ENCODE measurements around the gene CCR4. TPM values are rescaled to one million over a fixed set of nuclear protein-coding genes. Genes with fewer than 3 reads are reported as not detected.

Gene CCR4
- total and polyA plus RNA-seq, 2 of the 13 experiments (the other 11 are each of a cell fraction or from before 2014, with no cell fraction given): 0.04 to 0.05 TPM

DNA sequence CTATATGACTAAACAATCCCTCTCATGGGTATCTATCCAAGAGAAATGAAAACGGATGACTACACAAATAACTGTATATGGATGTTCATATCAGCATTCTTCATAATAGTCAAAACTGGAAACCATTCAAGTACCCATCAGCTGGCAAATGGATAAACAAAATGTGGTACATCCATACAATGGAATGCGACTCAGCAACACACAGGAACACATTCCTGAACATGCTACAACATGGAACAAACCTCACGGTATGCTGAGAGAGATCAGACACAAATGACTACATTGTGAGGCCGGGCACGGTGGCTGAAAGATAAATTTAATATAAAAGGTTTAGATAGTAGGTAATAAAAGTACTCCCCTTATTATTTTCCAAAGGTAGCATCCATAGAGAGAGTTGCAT is 42.6 kb downstream of the CCR4 start (continued):
- TF ChIP-seq, protein P1, sequence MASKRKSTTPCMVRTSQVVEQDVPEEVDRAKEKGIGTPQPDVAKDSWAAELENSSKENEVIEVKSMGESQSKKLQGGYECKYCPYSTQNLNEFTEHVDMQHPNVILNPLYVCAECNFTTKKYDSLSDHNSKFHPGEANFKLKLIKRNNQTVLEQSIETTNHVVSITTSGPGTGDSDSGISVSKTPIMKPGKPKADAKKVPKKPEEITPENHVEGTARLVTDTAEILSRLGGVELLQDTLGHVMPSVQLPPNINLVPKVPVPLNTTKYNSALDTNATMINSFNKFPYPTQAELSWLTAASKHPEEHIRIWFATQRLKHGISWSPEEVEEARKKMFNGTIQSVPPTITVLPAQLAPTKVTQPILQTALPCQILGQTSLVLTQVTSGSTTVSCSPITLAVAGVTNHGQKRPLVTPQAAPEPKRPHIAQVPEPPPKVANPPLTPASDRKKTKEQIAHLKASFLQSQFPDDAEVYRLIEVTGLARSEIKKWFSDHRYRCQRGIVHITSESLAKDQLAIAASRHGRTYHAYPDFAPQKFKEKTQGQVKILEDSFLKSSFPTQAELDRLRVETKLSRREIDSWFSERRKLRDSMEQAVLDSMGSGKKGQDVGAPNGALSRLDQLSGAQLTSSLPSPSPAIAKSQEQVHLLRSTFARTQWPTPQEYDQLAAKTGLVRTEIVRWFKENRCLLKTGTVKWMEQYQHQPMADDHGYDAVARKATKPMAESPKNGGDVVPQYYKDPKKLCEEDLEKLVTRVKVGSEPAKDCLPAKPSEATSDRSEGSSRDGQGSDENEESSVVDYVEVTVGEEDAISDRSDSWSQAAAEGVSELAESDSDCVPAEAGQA (IDR thresholded peaks at IDR 0.05; ENCODE audit: low read depth): no peak
- TF ChIP-seq, protein P1 (CRISPR knock-in tag; IDR thresholded peaks at IDR 0.05; ENCODE audit: borderline replicate concordance): no peak
- TF ChIP-seq FOXC1 (CRISPR knock-in tag; IDR thresholded peaks at IDR 0.05; ENCODE audit: borderline replicate concordance) (no peak), ZNF30 (CRISPR knock-in tag; IDR thresholded peaks at IDR 0.05) (no peak), ZNF33A (CRISPR knock-in tag; IDR thresholded peaks at IDR 0.05; ENCODE audit: borderline replicate concordance) (no peak), WIZ (CRISPR knock-in tag; IDR thresholded peaks at IDR 0.05) (no peak), IKZF4 (CRISPR knock-in tag; IDR thresholded peaks at IDR 0.05; ENCODE audit: borderline replicate concordance, low read depth, not compliant biosample characterization) (no peak), ZNF337 (CRISPR knock-in tag; IDR thresholded peaks at IDR 0.05; ENCODE audit: borderline replicate concordance, low read depth) (no peak)

Measured in HepG2 (cell line).